ENCODE measurements around the gene DEFB129.

GRCh38 chr20:277496-277781 is 50.4 kb downstream of the DEFB129 start:
- TF ChIP-seq EZH2 (IDR thresholded peaks at IDR 0.05) (no peak), POLR2AphosphoS5 (IDR thresholded peaks at IDR 0.05; ENCODE audit: borderline replicate concordance, low read depth, low read length) (no peak), FOXP2 (optimal IDR thresholded peaks at IDR 0.05; ENCODE audit: control extremely low read depth, extremely low read length, insufficient read depth) (no peak)
